ENCODE results near the gene ROR2. TPM values are rescaled to one million over a fixed set of nuclear protein-coding genes. Genes with fewer than 3 reads are reported as not detected.
A peak's percentile ranks its signal among the peaks of the same experiment; 100 is the strongest.

Gene ROR2
- total and polyA plus RNA-seq, 2 of the 8 experiments (the other 6 are each of a cell fraction or from before 2014, with no cell fraction given), result 2.7 to 4.3 TPM

DNA sequence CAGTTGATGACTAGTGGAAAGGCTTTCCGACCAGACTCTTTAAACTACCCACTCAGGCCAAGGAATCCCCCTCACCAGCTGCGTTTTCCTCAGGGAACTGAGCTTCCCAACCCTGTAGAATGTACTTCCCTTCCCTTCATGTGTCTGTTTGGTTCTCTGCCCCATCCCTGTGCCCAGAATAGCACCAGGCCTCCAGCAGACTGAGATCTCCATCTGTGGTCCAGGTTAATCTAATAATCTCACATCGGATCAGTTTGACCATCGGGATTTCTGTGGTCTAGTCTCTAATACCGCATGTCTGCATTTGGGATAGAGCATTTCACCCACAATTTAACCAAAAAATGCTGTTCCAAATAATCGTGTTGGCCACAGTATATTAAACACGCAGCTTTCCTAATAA lies 237.2 kb downstream of the ROR2 start:
- no peak overlapping the region for H3K56ac ChIP-seq (replicated peaks; ENCODE audit: insufficient read length, low read depth, low read length)
- no peaks in the 10 kb centered on the region for H3K9me3 ChIP-seq (ENCODE audit: insufficient read depth in 2 of 2, low read depth in 1 of 2, low read length in 1 of 2)
- H3K27me3 ChIP-seq (replicated peaks in 1 of 4; ENCODE audit: control insufficient read depth in 3 of 4, extremely low read depth in 1 of 4, insufficient read depth in 3 of 4, low read length in 3 of 4), result no peaks in the 10 kb centered on the region
- H4K20me1 ChIP-seq (replicated peaks in 1 of 2; ENCODE audit: control insufficient read depth in 1 of 2, insufficient read depth in 2 of 2, low read length in 2 of 2), result peaks cover 0 to 13% of the 10 kb centered on the region in 2 experiments
- no peak overlapping the region for H4K91ac ChIP-seq (replicated peaks; ENCODE audit: insufficient read length, low read length)
- DNase-seq (ENCODE audit: low read depth in 1 of 2, low spot score in 2 of 2) (no peak), FAIRE-seq (no peak)
- H2BK15ac ChIP-seq (ENCODE audit: low read length), result no peak overlapping the region
- TF ChIP-seq RBBP5 (IDR thresholded peaks at IDR 0.05; ENCODE audit: borderline replicate concordance, low read depth, low read length) (no peak), JUND (IDR thresholded peaks at IDR 0.05; ENCODE audit: low read length) (no peak), SUZ12 (IDR thresholded peaks at IDR 0.05; ENCODE audit: low read length) (no peak), JUN (IDR thresholded peaks at IDR 0.05; ENCODE audit: low read depth, low read length) (no peak), SIX5 (IDR thresholded peaks at IDR 0.05; ENCODE audit: low read depth, low read length) (no peak)
- no peak overlapping the region for H2AK5ac ChIP-seq (ENCODE audit: low read depth, low read length)
- H4K5ac ChIP-seq (ENCODE audit: insufficient read length, low read depth, low read length), result no peak overlapping the region
- POLR2A ChIA-PET (ENCODE audit: partially characterized antibody), result no interaction called here
- H3K23me2 ChIP-seq (ENCODE audit: low read depth, low read length), result peaks cover 15% of the 10 kb centered on the region; the same call in 1 of the 2 replicates
- H2BK20ac ChIP-seq (ENCODE audit: low read length), result no peak overlapping the region
- H4K8ac ChIP-seq (ENCODE audit: extremely low read depth, insufficient read depth, low read length), result no peak overlapping the region
- H3K79me2 ChIP-seq (ENCODE audit: control insufficient read depth in 1 of 2, insufficient read depth in 2 of 2, low read length in 2 of 2), result no peaks in the 10 kb centered on the region
- no peaks in the 10 kb centered on the region; a peak in 1 of 7 replicates for H3K4me1 ChIP-seq (replicated peaks in 1 of 4; ENCODE audit: control insufficient read depth in 3 of 4, insufficient read depth in 4 of 4, low read length in 3 of 4)
- no peak overlapping the region for H3K4me2 ChIP-seq (ENCODE audit: insufficient read depth in 1 of 2, low read depth in 2 of 2, low read length in 2 of 2)
- no peak overlapping the region for H2BK12ac ChIP-seq (ENCODE audit: low read depth, low read length)
- no peak overlapping the region for H3K14ac ChIP-seq (ENCODE audit: insufficient read length)
- no peak overlapping the region for H2BK120ac ChIP-seq (replicated peaks; ENCODE audit: low read depth, low read length)
- H3K4me3 ChIP-seq (ENCODE audit: extremely low read depth in 1 of 4, insufficient read depth in 2 of 4, low read depth in 3 of 4, low read length in 4 of 4), result no peak overlapping the region
- no peaks in the 10 kb centered on the region for H3K36me3 ChIP-seq (ENCODE audit: control insufficient read depth in 2 of 4, insufficient read depth in 4 of 4, low read length in 3 of 4)
- no peak overlapping the region for H3K23ac ChIP-seq (ENCODE audit: insufficient read length)
- H3K79me1 ChIP-seq (ENCODE audit: low read depth, low read length), result no peaks in the 10 kb centered on the region; the same call in 1 of the 2 replicates
- H2BK5ac ChIP-seq (ENCODE audit: low read depth, low read length), result no peak overlapping the region
- H2AFZ ChIP-seq (ENCODE audit: low read length), result 0 out of 2 replicates have a peak overlapping the region, but pooled peaks have one; percentile 26
- no peak overlapping the region for H3K18ac ChIP-seq (ENCODE audit: extremely low read depth, low read length)
- H3K27ac ChIP-seq (ENCODE audit: low read depth, low read length), result no peak overlapping the region
- WGBS, 2 experiments (ENCODE audit: extremely low coverage in 1 of 2, insufficient coverage in 1 of 2, insufficient read length in 1 of 2, insufficient replicate concordance in 2 of 2, low coverage in 1 of 2, low lambda C conversion rate in 2 of 2, missing lambda C conversion rate in 1 of 2), result 85% methylated on average over 7 of the region's 7 CpGs; no CpG with 5 or more reads in 1 of the 2 experiments
- H3K9ac ChIP-seq (replicated peaks in 1 of 4; ENCODE audit: extremely low read depth in 1 of 4, low read depth in 3 of 4, low read length in 3 of 4), result no peak overlapping the region
- CTCF ChIA-PET (ENCODE audit: partially characterized antibody), result interaction anchor here (0.7 to 1.0 kb wide), 2 partner anchors 15 to 243 kb away, joined by 3 read pairs; no protein-coding TSS in a partner anchor
- no peak overlapping the region for H3K4ac ChIP-seq (replicated peaks; ENCODE audit: insufficient read length, low read depth, low read length)

Measured in H1 (cell line).